Endothelial cell of umbilical vein (primary cell): ENCODE data around the gene BCL2. TPM values are rescaled to one million over a fixed set of nuclear protein-coding genes. Genes with fewer than 3 reads are reported as not detected.

Experiments used
- BruUV-seq: library from RNA; stranded (reverse); fragments of 400-500 nt; replicated peaks from 2 replicates; lab custom pipeline; 2021; lab: Mats Ljungman, UMichigan
- CTCF ChIA-PET: fragments of 300-600, 350-600 bp; sonication (Branson Sonifier 250); formaldehyde crosslinking; loops from one replicate; lab custom pipeline; 2021; ENCODE audit warnings: antibody characterized with exemption, inconsistent platforms; lab: Charles Lee
- POLR2A ChIA-PET: fragments of 300-600, 350-600 bp; sonication (Branson Sonifier 250); formaldehyde crosslinking; loops from one replicate; lab custom pipeline; 2021; ENCODE audit warnings: antibody characterized with exemption, inconsistent platforms; lab: Charles Lee
- DNase-seq: peaks from one replicate; pipeline ENCODE4 v3.0.0-alpha.2; 2011; ENCODE audit warnings: low read depth, low spot score
- FAIRE-seq: peaks from 2 replicates; lab custom pipeline; 2011; peaks lifted over from hg19 to GRCh38; lab: Jason Lieb, UNC
- H2AFZ ChIP-seq: 2 replicates; pipeline ENCODE4 v1.6.0; 2012; ENCODE audit warnings: low read depth, low read length, control low read depth, inconsistent platforms
- H3K27ac ChIP-seq: 2 replicates; pipeline ENCODE4 v1.5.1; 2011; ENCODE audit warnings: low read depth, mild to moderate bottlenecking, control low read depth, low read length, moderate library complexity; ENCODE audit not compliant: insufficient read depth
- H3K27me3 ChIP-seq, 2 experiments: 2 replicates each; pipeline versions ENCODE4 v1.6.0 to v1.6.1; 2011; ENCODE audit warnings: low read length in 2 of 2, mixed read lengths in 1 of 2; ENCODE audit not compliant: control insufficient read depth in 2 of 2, insufficient read depth in 2 of 2
- H3K36me3 ChIP-seq, 2 experiments: 2 replicates in 1 of 2; 3 replicates in 1 of 2; pipeline ENCODE4 v1.5.1; 2011; ENCODE audit warnings: low read length in 2 of 2, mild to moderate bottlenecking in 1 of 2, moderate library complexity in 1 of 2; ENCODE audit not compliant: control insufficient read depth in 2 of 2, insufficient read depth in 2 of 2; ENCODE audit errors: extremely low read depth in 1 of 2
- H3K4me1 ChIP-seq: 3 replicates; pipeline ENCODE4 v1.5.1; 2011; ENCODE audit warnings: mild to moderate bottlenecking, low read length; ENCODE audit not compliant: control insufficient read depth, insufficient read depth; ENCODE audit errors: extremely low read depth
- H3K4me2 ChIP-seq: 2 replicates; pipeline ENCODE4 v1.6.1; 2011; ENCODE audit warnings: low read length, control low read depth, mixed read lengths; ENCODE audit not compliant: insufficient read depth
- H3K4me3 ChIP-seq, 3 experiments: fragments of 200-600 bp in 1 of 3; sonication (generic), shearing (Covaris generic) in 1 of 3; replicated peaks in 1 of 3; 2 replicates each; pipeline ENCODE4 v1.5.1; 2011 to 2016; ENCODE audit warnings: control low read depth in 3 of 3, low read length in 3 of 3, mild to moderate bottlenecking in 2 of 3, inconsistent platforms in 1 of 3, low read depth in 1 of 3, moderate library complexity in 1 of 3; ENCODE audit not compliant: insufficient read depth in 1 of 3
- H3K79me2 ChIP-seq: 2 replicates; pipeline ENCODE4 v1.6.0; 2012; ENCODE audit warnings: low read length, inconsistent platforms; ENCODE audit not compliant: control insufficient read depth, insufficient read depth
- H3K9ac ChIP-seq: replicated peaks from 2 replicates; pipeline ENCODE3; 2011; ENCODE audit warnings: low read length, control low read depth; ENCODE audit not compliant: insufficient read depth; ENCODE audit errors: extremely low read depth
- H3K9me1 ChIP-seq: replicated peaks from 3 replicates; pipeline ENCODE4 v1.6.0; 2011; ENCODE audit warnings: mild to moderate bottlenecking, low read length; ENCODE audit not compliant: control insufficient read depth, insufficient read depth; ENCODE audit errors: extremely low read depth
- H3K9me3 ChIP-seq: replicated peaks from 2 replicates; pipeline ENCODE4 v1.5.1; 2012; ENCODE audit warnings: low read length, inconsistent platforms; ENCODE audit not compliant: control insufficient read depth, insufficient read depth
- H4K20me1 ChIP-seq: replicated peaks from 2 replicates; pipeline ENCODE3; 2011; ENCODE audit warnings: mild to moderate bottlenecking, low read length; ENCODE audit not compliant: control insufficient read depth, insufficient read depth; ENCODE audit errors: extremely low read depth
- CTCF ChIP-seq, 2 donors: IDR thresholded peaks; 1 replicate in 1 of 2; 2 replicates in 1 of 2; pipeline ENCODE4 v1.5.1; 2011; ENCODE audit warnings: low read length in 2 of 2, mild to moderate bottlenecking in 2 of 2, moderate library complexity in 2 of 2, control low read depth in 1 of 2, inconsistent platforms in 1 of 2, low read depth in 1 of 2; ENCODE audit not compliant: insufficient read depth in 1 of 2; ENCODE audit errors: extremely low read depth in 1 of 2
- EZH2 ChIP-seq: IDR thresholded peaks from 2 replicates; pipeline ENCODE4 v1.6.1; 2012; ENCODE audit warnings: borderline replicate concordance, low read depth, mild to moderate bottlenecking, moderate library complexity, low read length, inconsistent platforms; ENCODE audit not compliant: severe bottlenecking
- FOS ChIP-seq: IDR thresholded peaks from 2 replicates; pipeline ENCODE4 v1.6.1; 2011; ENCODE audit warnings: mild to moderate bottlenecking, low read length, moderate library complexity, borderline replicate concordance; ENCODE audit not compliant: insufficient read depth
- GATA2 ChIP-seq: IDR thresholded peaks from 2 replicates; pipeline ENCODE4 v1.7.0; 2011; ENCODE audit warnings: low read depth, mild to moderate bottlenecking, moderate library complexity, mixed read lengths, low read length; ENCODE audit not compliant: insufficient read length, insufficient read depth
- JUN ChIP-seq: IDR thresholded peaks from 2 replicates; pipeline ENCODE4 v1.6.1; 2011; ENCODE audit warnings: borderline replicate concordance, low read depth; ENCODE audit not compliant: insufficient read length, insufficient read depth
- MYC ChIP-seq: IDR thresholded peaks from one replicate; pipeline ENCODE4 v1.6.1; 2011; ENCODE audit warnings: mild to moderate bottlenecking, low read depth, low read length
- POLR2A ChIP-seq: IDR thresholded peaks from 2 replicates; pipeline ENCODE4 v1.6.1; 2012; ENCODE audit warnings: low read depth, mild to moderate bottlenecking, control low read depth, low read length
- POLR2AphosphoS5 ChIP-seq: IDR thresholded peaks from 2 replicates; pipeline ENCODE4 v1.6.1; 2012; ENCODE audit warnings: low read depth, mild to moderate bottlenecking, control low read depth, low read length, moderate library complexity; ENCODE audit not compliant: insufficient read depth
- dilution Hi-C: fragments of 300-500 bp; cut with MboI; formaldehyde crosslinking; loops from one replicate; pipeline ENCODE4 v1.15.0; 2019; ENCODE audit warnings: low sequenced_read_pairs; ENCODE audit not compliant: extremely low pct_ligation_motif_present
- intact Hi-C: fragments of 100-400 bp; cut with micrococcal nuclease; formaldehyde crosslinking; loops from one replicate; pipeline ENCODE4 v1.10.0; 2022
- polyA plus RNA-seq, 4 experiments: library from polyadenylated mRNA; depleted of rRNA in 3 of 4; stranded (reverse) in 3 of 4; unstranded in 1 of 4; fragments of >200 nt; gene quantifications; 2 replicates each; pipeline versions ENCODE4 v1.2.1 to v1.2.3, GENCODE V29; 2011 to 2012; ENCODE audit warnings: missing spikeins in 1 of 4
- total RNA-seq: library from RNA; stranded (reverse); gene quantifications from 2 replicates; pipeline ENCODE4 v1.2.3, GENCODE V29; 2021

The BCL2 gene
- total and polyA plus RNA-seq, 2 donors (not counting 3 experiments of a cell fraction or from before 2014, with no cell fraction given) = 0.35 to 5.0 TPM

- intact Hi-C loops = no loop called here
- H3K4me2 ChIP-seq = no peak overlapping the region
Observed at GRCh38 chr18:63105636-63106316, 213.8 kb downstream of the BCL2 start.

More at GRCh38 chr18:63105636-63106316, 213.8 kb downstream of the BCL2 start:
- DNase-seq = no peak
- no peaks in the 10 kb centered on the region for H3K79me2 ChIP-seq
- no peak overlapping the region for H2AFZ ChIP-seq
- H3K9me1 ChIP-seq = no peaks in the 10 kb centered on the region
- FAIRE-seq = peak; percentile 42
- H3K27ac ChIP-seq = no peak overlapping the region
- H3K9me3 ChIP-seq = no peaks in the 10 kb centered on the region
- no TSS peak for BruUV-seq
- peaks cover 0 to 2% of the 10 kb centered on the region in 2 experiments for H3K27me3 ChIP-seq
- H3K4me1 ChIP-seq = no peaks in the 10 kb centered on the region
- TF ChIP-seq POLR2AphosphoS5 = no peak
- TF ChIP-seq EZH2 = no peak
- no peak for TF ChIP-seq POLR2A
- no peak for TF ChIP-seq FOS
- no peak for TF ChIP-seq GATA2
- TF ChIP-seq MYC = no peak
- no peak for TF ChIP-seq CTCF (IDR thresholded peaks at IDR 0.05; ENCODE audit: extremely low read depth in 1 of 2, insufficient read depth in 1 of 2, low read depth in 1 of 2, low read length in 2 of 2)
- no peak for TF ChIP-seq JUN
- no peaks in the 10 kb centered on the region for H4K20me1 ChIP-seq
- no peaks in the 10 kb centered on the region for H3K36me3 ChIP-seq
- POLR2A ChIA-PET = no interaction called here
- dilution Hi-C loops = no loop called here
- CTCF ChIA-PET = no interaction called here
- H3K9ac ChIP-seq = no peak overlapping the region
- no peak overlapping the region for H3K4me3 ChIP-seq
